CD4-positive, alpha-beta memory T cell (primary cell): Measurements from ENCODE around the gene INSRR. TPM values are rescaled to one million over a fixed set of nuclear protein-coding genes. Genes with fewer than 3 reads are reported as not detected.

Experiments
- CTCF ChIA-PET: fragments of 350-600 bp; sonication (Branson Sonifier 250); formaldehyde crosslinking; loops from one replicate; lab custom pipeline; 2021; ENCODE audit warnings: inconsistent platforms; ENCODE audit not compliant: partially characterized antibody; lab: Charles Lee
- POLR2A ChIA-PET: fragments of 350-600 bp; sonication (Branson Sonifier 250); formaldehyde crosslinking; loops from one replicate; lab custom pipeline; 2021; ENCODE audit not compliant: partially characterized antibody; lab: Charles Lee
- DNase-seq, 5 donors: peaks; one replicate each; pipeline versions ENCODE4 v3.0.0 to v3.0.0-alpha.2; 2020 to 2022; ENCODE audit warnings: mixed read lengths in 1 of 5
- H3K27ac ChIP-seq: one replicate; pipeline ENCODE4 v1.7.0; 2013; ENCODE audit warnings: low read depth, low read length
- H3K27me3 ChIP-seq: 2 replicates; pipeline ENCODE4 v1.7.0; 2013; ENCODE audit warnings: mild to moderate bottlenecking, low read length, moderate library complexity; ENCODE audit not compliant: insufficient read depth
- H3K36me3 ChIP-seq: 2 replicates; pipeline ENCODE4 v1.7.0; 2013; ENCODE audit warnings: mild to moderate bottlenecking, low read length, moderate library complexity; ENCODE audit not compliant: insufficient read depth
- H3K4me1 ChIP-seq: 2 replicates; pipeline ENCODE4 v1.7.0; 2013; ENCODE audit warnings: mild to moderate bottlenecking, low read length, moderate library complexity; ENCODE audit not compliant: insufficient read depth
- H3K4me3 ChIP-seq, 2 donors: one replicate each; pipeline ENCODE4 v1.7.0; 2013; ENCODE audit warnings: low read length in 2 of 2, mild to moderate bottlenecking in 1 of 2
- H3K9me3 ChIP-seq, 2 donors: one replicate each; pipeline ENCODE4 v1.7.0; 2013; ENCODE audit warnings: low read length in 2 of 2, control low read depth in 1 of 2; ENCODE audit not compliant: control insufficient read depth in 1 of 2
- H3K27ac Mint-ChIP-seq, 7 donors: one replicate each; pipeline ENCODE4 v1.8.0; 2020 to 2021; ENCODE audit warnings: mixed read lengths in 7 of 7, mild to moderate bottlenecking in 6 of 7, inconsistent platforms in 3 of 7, moderate library complexity in 3 of 7
- H3K27me3 Mint-ChIP-seq, 2 donors: one replicate each; pipeline ENCODE4 v1.8.0; 2020 to 2021; ENCODE audit warnings: mixed read lengths in 2 of 2
- H3K36me3 Mint-ChIP-seq, 2 donors: one replicate each; pipeline ENCODE4 v1.8.0; 2020 to 2021; ENCODE audit warnings: mixed read lengths in 2 of 2, inconsistent platforms in 1 of 2, mild to moderate bottlenecking in 1 of 2
- H3K4me1 Mint-ChIP-seq, 4 donors: one replicate each; pipeline ENCODE4 v1.8.0; 2020 to 2021; ENCODE audit warnings: mixed read lengths in 4 of 4, mild to moderate bottlenecking in 1 of 4
- H3K4me3 Mint-ChIP-seq, 8 donors: one replicate each; pipeline ENCODE4 v1.8.0; 2020 to 2021; ENCODE audit warnings: mixed read lengths in 8 of 8, mild to moderate bottlenecking in 7 of 8, moderate library complexity in 6 of 8, inconsistent platforms in 3 of 8
- H3K9me3 Mint-ChIP-seq, 8 donors: one replicate each; pipeline ENCODE4 v1.8.0; 2020 to 2021; ENCODE audit warnings: mixed read lengths in 8 of 8, mild to moderate bottlenecking in 5 of 8, inconsistent platforms in 3 of 8, moderate library complexity in 1 of 8
- intact Hi-C: fragments of 100-400 bp; cut with micrococcal nuclease; formaldehyde crosslinking; loops from one replicate; pipeline ENCODE4 v1.15.1; 2023
- polyA plus RNA-seq, 2 donors: library from polyadenylated mRNA; unstranded; fragments of 300-500 nt; fragmentation: Illumina TruSeq; gene quantifications; one replicate each; pipeline ENCODE4 v1.2.3, GENCODE V29; 2021
- total RNA-seq, 2 experiments: library from RNA; stranded (reverse); gene quantifications; one replicate each; pipeline ENCODE4 v1.2.3, GENCODE V29; 2021

Gene INSRR
- total and polyA plus RNA-seq, 4 experiments from 2014 or later = 0.06 TPM; not detected in 3

DNA sequence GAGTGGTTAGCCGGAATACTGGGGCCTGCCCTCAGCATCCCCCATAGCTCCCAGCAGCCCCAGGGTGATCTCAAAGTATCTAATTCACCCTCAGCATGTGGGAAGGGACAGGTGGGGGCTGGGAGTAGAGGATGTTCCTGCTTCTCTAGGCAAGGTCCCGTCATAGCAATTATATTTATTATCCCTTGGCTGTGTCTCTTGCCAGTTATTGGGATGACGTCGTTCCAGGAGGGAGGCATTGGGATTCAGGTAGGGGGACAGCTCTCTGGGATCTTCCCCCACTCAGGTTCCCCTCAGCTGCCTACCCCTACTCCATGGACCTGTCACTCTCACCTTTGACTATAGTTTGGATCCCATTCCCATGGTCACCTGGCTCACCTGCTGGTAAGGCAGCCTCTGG, 22.7 kb upstream of the INSRR start:
- no peaks in the 10 kb centered on the region for H3K27me3 ChIP-seq
- no peaks in the 10 kb centered on the region for H3K9me3 ChIP-seq
- Mint-ChIP-seq H3K36me3 (no peaks in the 10 kb centered on the region), H3K27ac (peak overlapping the region in 1 of 7 donors; percentile 1), H3K4me3 (no peak overlapping the region), H3K4me1 (no peaks in the 10 kb centered on the region), H3K9me3 (peaks cover 0 to 2% (median 0%) of the 10 kb centered on the region in 8 donors), H3K27me3 (peaks cover 22 to 50% of the 10 kb centered on the region in 2 donors)
- no peak overlapping the region for H3K27ac ChIP-seq
- DNase-seq = no peak
- intact Hi-C loops = no loop called here
- CTCF ChIA-PET = interaction anchor here (2.1 to 3.2 kb wide), 2 partner anchors 8 to 22 kb away, joined by 5 to 12 read pairs; partner anchors contain the start of gene NTRK1
- H3K4me3 ChIP-seq = no peak overlapping the region
- H3K4me1 ChIP-seq = no peaks in the 10 kb centered on the region
- H3K36me3 ChIP-seq = no peaks in the 10 kb centered on the region
- POLR2A ChIA-PET = no interaction called here

DNA sequence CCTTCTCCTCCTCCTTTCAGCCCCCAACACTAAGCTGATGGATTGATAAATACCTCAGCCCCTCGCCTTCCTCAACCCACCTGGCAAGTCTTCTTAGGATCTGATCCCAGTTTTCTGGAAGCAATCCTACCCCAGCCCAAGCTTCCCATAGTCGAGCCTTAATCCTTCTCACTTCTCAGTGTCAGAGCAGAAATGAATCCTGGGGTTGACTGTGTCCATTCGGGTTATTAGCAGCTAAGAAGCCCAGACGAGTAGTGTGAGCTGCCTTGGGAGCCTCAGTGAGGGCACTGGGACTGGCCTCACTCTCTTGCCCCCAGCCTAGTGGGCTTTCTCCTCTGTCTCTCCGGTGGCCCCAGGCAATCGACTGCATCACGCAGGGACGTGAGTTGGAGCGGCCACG, 22.2 kb upstream of the INSRR start:
- no peaks in the 10 kb centered on the region for H3K4me1 Mint-ChIP-seq
- no peak overlapping the region for H3K27ac Mint-ChIP-seq
- H3K27me3 Mint-ChIP-seq = peaks cover 25 to 49% of the 10 kb centered on the region in 2 donors
- Histone ChIP-seq H3K4me1 (no peaks in the 10 kb centered on the region), H3K27ac (no peak overlapping the region), H3K4me3 (no peak overlapping the region), H3K36me3 (no peaks in the 10 kb centered on the region), H3K9me3 (no peaks in the 10 kb centered on the region), H3K27me3 (no peaks in the 10 kb centered on the region)
- no peaks in the 10 kb centered on the region for H3K36me3 Mint-ChIP-seq
- ChIA-PET CTCF (interaction anchor here (0.6 to 3.2 kb wide), 3 partner anchors 9 to 43 kb away, joined by 3 to 12 read pairs (median 5); partner anchors contain the start of gene NTRK1), POLR2A (no interaction called here)
- H3K4me3 Mint-ChIP-seq = no peak overlapping the region
- peaks cover 0 to 2% (median 0%) of the 10 kb centered on the region in 8 donors for H3K9me3 Mint-ChIP-seq
- DNase-seq = no peak
- intact Hi-C loops = no loop called here

DNA sequence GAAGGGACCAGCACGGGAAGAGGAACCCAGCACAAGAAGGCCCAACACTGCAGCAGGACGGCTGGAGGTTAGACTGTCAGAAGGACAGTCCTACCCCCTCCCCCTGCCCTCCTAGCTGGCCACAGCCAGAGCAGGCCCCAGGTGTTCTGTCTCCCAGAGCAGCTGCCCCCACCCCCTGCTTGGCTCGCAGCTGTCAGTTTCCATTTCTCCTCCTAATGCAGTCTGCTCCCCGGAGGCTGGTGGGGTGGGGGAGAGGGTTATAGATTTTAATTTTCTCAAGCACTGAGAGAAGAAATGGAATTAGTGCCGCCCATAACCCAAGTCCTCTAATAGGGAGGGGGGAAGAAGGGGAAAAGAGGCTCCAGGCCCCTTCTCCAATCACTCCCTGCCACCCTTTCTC, 21.6 kb upstream of the INSRR start:
- Mint-ChIP-seq H3K4me1 (no peaks in the 10 kb centered on the region), H3K36me3 (no peaks in the 10 kb centered on the region), H3K4me3 (no peak overlapping the region), H3K27ac (no peak overlapping the region), H3K27me3 (peaks cover 25 to 48% of the 10 kb centered on the region in 2 donors), H3K9me3 (peaks cover 0 to 2% (median 0%) of the 10 kb centered on the region in 8 donors)
- Histone ChIP-seq H3K27ac (no peak overlapping the region), H3K4me3 (no peak overlapping the region), H3K27me3 (no peaks in the 10 kb centered on the region), H3K4me1 (no peaks in the 10 kb centered on the region), H3K36me3 (no peaks in the 10 kb centered on the region), H3K9me3 (no peaks in the 10 kb centered on the region)
- CTCF ChIA-PET = interaction anchor here (2.1 to 3.2 kb wide), 2 partner anchors 10 to 21 kb away, joined by 5 to 12 read pairs; partner anchors contain the start of gene NTRK1
- intact Hi-C loops = no loop called here
- POLR2A ChIA-PET = no interaction called here
- DNase-seq = no peak

DNA sequence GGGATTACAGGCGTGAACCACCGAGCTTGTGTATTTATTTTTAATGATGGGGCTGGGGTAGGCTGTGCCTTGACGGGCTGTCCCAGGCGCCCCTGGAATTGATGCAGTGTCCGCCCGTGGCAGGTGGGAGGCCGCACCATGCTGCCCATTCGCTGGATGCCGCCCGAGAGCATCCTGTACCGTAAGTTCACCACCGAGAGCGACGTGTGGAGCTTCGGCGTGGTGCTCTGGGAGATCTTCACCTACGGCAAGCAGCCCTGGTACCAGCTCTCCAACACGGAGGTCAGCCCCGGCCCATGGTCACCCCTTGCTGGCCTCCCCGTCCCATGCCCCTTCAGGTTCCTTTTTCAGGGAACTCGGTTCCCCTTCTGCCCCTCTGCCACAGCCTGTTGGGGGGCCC, 21.0 kb upstream of the INSRR start:
- DNase-seq = no peak
- intact Hi-C loops = no loop called here
- Mint-ChIP-seq H3K36me3 (no peaks in the 10 kb centered on the region), H3K27ac (peak overlapping the region in 1 of 7 donors; percentile 4), H3K9me3 (peaks cover 0 to 2% (median 0%) of the 10 kb centered on the region in 8 donors), H3K4me3 (no peak overlapping the region), H3K4me1 (no peaks in the 10 kb centered on the region), H3K27me3 (peaks cover 25 to 48% of the 10 kb centered on the region in 2 donors)
- H3K4me1 ChIP-seq = no peaks in the 10 kb centered on the region
- no peak overlapping the region for H3K27ac ChIP-seq
- POLR2A ChIA-PET = no interaction called here
- H3K27me3 ChIP-seq = no peaks in the 10 kb centered on the region
- no peaks in the 10 kb centered on the region for H3K9me3 ChIP-seq
- no peak overlapping the region for H3K4me3 ChIP-seq
- CTCF ChIA-PET = interaction anchor here (3.2 kb wide), 1 partner anchor 10 kb away, joined by 12 read pairs; no protein-coding TSS in a partner anchor
- no peaks in the 10 kb centered on the region for H3K36me3 ChIP-seq

DNA sequence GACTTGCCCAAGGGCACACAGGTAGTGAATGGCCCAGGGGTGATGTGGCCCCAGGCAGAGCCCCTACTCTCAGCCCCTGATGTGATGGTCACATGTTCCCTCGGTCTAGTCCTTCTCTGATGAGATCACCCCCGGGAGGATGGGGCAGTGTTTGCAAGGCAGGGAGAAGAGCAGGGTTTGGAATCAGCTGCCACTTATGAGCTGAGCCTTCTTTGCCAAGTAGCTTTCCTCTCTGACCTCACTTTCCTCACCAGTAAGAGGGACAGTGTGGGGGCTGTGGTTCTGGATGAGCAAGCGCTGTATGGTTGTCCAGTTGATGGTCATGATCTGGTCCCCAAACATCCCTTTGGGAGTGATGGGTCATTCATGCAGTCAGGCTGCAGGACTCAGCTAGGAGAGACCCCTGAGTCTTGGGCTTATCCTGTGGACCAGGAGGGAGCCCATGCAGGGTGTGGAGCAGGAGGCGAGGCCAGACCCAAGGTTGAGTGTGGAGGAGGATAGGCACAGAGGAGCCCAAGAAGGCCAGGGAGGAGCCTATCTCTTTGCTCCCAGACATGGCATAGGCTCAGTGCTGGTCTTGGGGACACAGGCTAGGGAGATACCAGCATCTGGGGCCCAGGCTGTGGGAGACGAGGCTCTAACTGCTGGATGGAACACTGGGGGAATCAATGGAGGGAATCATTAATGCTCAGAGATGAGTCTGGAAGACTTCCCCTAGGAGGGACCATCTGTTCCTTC, 18.7 kb upstream of the INSRR start:
- H3K27ac ChIP-seq = no peak overlapping the region
- no peaks in the 10 kb centered on the region for H3K9me3 ChIP-seq
- no peak overlapping the region for H3K4me3 Mint-ChIP-seq
- no peaks in the 10 kb centered on the region for H3K36me3 ChIP-seq
- intact Hi-C loops = no loop called here
- H3K36me3 Mint-ChIP-seq = no peaks in the 10 kb centered on the region
- no peaks in the 10 kb centered on the region for H3K9me3 Mint-ChIP-seq
- H3K27me3 ChIP-seq = no peaks in the 10 kb centered on the region
- no peak overlapping the region for H3K27ac Mint-ChIP-seq
- CTCF ChIA-PET = interaction anchor here (1.4 to 2.3 kb wide), 3 partner anchors 11 to 40 kb away, joined by 4 to 9 read pairs (median 5); partner anchors contain the start of gene NTRK1
- no peak for DNase-seq
- H3K4me3 ChIP-seq = no peak overlapping the region
- H3K4me1 ChIP-seq = no peaks in the 10 kb centered on the region
- POLR2A ChIA-PET = no interaction called here
- H3K4me1 Mint-ChIP-seq = no peaks in the 10 kb centered on the region
- peaks cover 18 to 31% of the 10 kb centered on the region in 2 donors for H3K27me3 Mint-ChIP-seq

DNA sequence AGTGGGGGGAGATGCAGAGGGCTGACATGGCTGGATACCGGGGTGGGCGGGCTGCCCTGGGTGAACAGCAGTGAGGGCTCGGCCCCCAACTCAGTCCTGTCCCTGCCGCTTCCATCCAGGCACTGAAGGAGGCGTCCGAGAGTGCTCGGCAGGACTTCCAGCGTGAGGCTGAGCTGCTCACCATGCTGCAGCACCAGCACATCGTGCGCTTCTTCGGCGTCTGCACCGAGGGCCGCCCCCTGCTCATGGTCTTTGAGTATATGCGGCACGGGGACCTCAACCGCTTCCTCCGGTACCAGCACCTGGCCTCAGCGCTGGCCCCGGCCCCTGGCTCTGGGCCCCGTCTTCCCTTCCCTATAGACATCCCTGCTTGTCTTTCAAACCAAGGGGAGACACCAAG, 17.4 kb upstream of the INSRR start:
- H3K36me3 ChIP-seq = no peaks in the 10 kb centered on the region
- Mint-ChIP-seq H3K36me3 (no peaks in the 10 kb centered on the region), H3K9me3 (no peaks in the 10 kb centered on the region), H3K4me3 (no peak overlapping the region), H3K4me1 (no peaks in the 10 kb centered on the region), H3K27ac (no peak overlapping the region), H3K27me3 (peaks cover 12 to 22% of the 10 kb centered on the region in 2 donors)
- no peaks in the 10 kb centered on the region for H3K27me3 ChIP-seq
- no peaks in the 10 kb centered on the region for H3K4me1 ChIP-seq
- H3K9me3 ChIP-seq = no peaks in the 10 kb centered on the region
- H3K27ac ChIP-seq = no peak overlapping the region
- H3K4me3 ChIP-seq = no peak overlapping the region
- intact Hi-C loops = no loop called here
- DNase-seq = no peak
- CTCF ChIA-PET = interaction anchor here (1.4 to 2.3 kb wide), 2 partner anchors 16 to 38 kb away, joined by 4 to 9 read pairs; partner anchors contain the start of gene NTRK1
- POLR2A ChIA-PET = no interaction called here

DNA sequence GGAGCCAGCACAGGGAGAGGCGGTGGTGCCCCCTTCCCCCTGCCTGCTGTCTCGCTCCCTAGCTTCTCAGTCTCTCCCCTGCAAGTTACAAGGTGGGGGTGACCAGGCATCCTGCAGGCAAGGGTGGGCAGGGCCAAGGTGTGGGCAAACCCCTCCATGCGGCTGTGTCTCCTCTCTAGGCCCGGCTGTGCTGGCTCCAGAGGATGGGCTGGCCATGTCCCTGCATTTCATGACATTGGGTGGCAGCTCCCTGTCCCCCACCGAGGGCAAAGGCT, 16.4 kb upstream of the INSRR start:
- no peak overlapping the region for H3K4me3 Mint-ChIP-seq
- CTCF ChIA-PET = interaction anchor here (0.6 to 2.3 kb wide), 2 partner anchors 15 to 239 kb away, joined by 3 to 9 read pairs; partner anchors contain the start of gene NTRK1
- H3K36me3 ChIP-seq = no peaks in the 10 kb centered on the region
- H3K4me3 ChIP-seq = no peak overlapping the region
- H3K4me1 ChIP-seq = no peaks in the 10 kb centered on the region
- peaks cover 10 to 18% of the 10 kb centered on the region in 2 donors for H3K27me3 Mint-ChIP-seq
- no peak overlapping the region for H3K27ac ChIP-seq
- H3K9me3 ChIP-seq = no peaks in the 10 kb centered on the region
- no peaks in the 10 kb centered on the region for H3K9me3 Mint-ChIP-seq
- intact Hi-C loops = no loop called here
- H3K27me3 ChIP-seq = no peaks in the 10 kb centered on the region
- POLR2A ChIA-PET = no interaction called here
- H3K36me3 Mint-ChIP-seq = no peaks in the 10 kb centered on the region
- H3K27ac Mint-ChIP-seq = no peak overlapping the region
- no peak for DNase-seq
- no peaks in the 10 kb centered on the region for H3K4me1 Mint-ChIP-seq
